Hepatocyte (in vitro differentiated cells): ENCODE data around the gene DCBLD1. TPM values are rescaled to one million over a fixed set of nuclear protein-coding genes. Genes with fewer than 3 reads are reported as not detected.
A peak's percentile ranks its signal among the peaks of the same experiment; 100 is the strongest.

ENCODE experiments used
- DNase-seq: peaks from one replicate; pipeline ENCODE4 v3.0.0-alpha.2; 2016; ENCODE audit warnings: low spot score
- H2AFZ ChIP-seq: fragments of 200-600 bp; sonication (generic); 2 replicates; pipeline ENCODE4 v1.6.0; 2016; ENCODE audit warnings: antibody characterized with exemption, mild to moderate bottlenecking
- H3K27ac ChIP-seq: fragments of 200-600 bp; sonication (generic); 2 replicates; pipeline ENCODE4 v1.5.1; 2016; ENCODE audit warnings: mild to moderate bottlenecking
- H3K27me3 ChIP-seq: fragments of 200-600 bp; sonication (generic); 2 replicates; pipeline ENCODE4 v1.6.1; 2016
- H3K36me3 ChIP-seq: fragments of 200-600 bp; sonication (generic); replicated peaks from 2 replicates; pipeline ENCODE4 v1.5.1; 2016; ENCODE audit warnings: low read depth; ENCODE audit not compliant: insufficient read depth
- H3K4me1 ChIP-seq: fragments of 200-600 bp; sonication (generic); 2 replicates; pipeline ENCODE4 v1.5.1; 2016; ENCODE audit warnings: mild to moderate bottlenecking, moderate library complexity; ENCODE audit not compliant: insufficient read depth
- H3K4me2 ChIP-seq: fragments of 200-600 bp; sonication (generic); 2 replicates; pipeline ENCODE4 v1.6.0; 2016
- H3K4me3 ChIP-seq: fragments of 200-600 bp; sonication (generic); 2 replicates; pipeline ENCODE4 v1.5.1; 2016; ENCODE audit warnings: mild to moderate bottlenecking
- H3K79me2 ChIP-seq: fragments of 200-600 bp; sonication (generic); 2 replicates; pipeline ENCODE4 v1.6.0; 2017; ENCODE audit warnings: mild to moderate bottlenecking
- H3K9me2 ChIP-seq: fragments of 200-600 bp; sonication (generic); replicated peaks from 2 replicates; pipeline ENCODE4 v1.6.0; 2017; ENCODE audit warnings: mild to moderate bottlenecking; ENCODE audit not compliant: insufficient read depth
- H3K9me3 ChIP-seq: fragments of 200-600 bp; sonication (generic); 2 replicates; pipeline ENCODE4 v1.5.1; 2016; ENCODE audit warnings: low read depth, mild to moderate bottlenecking
- H4K20me1 ChIP-seq: fragments of 200-600 bp; sonication (generic); 2 replicates; pipeline ENCODE4 v1.6.0; 2016; ENCODE audit warnings: mild to moderate bottlenecking; ENCODE audit not compliant: insufficient read depth, poor library complexity, severe bottlenecking
- CTCF ChIP-seq: fragments of 200-600 bp; sonication (generic); IDR thresholded peaks from 2 replicates; pipeline ENCODE4 v1.5.1; 2016; ENCODE audit warnings: antibody characterized with exemption, mild to moderate bottlenecking; ENCODE audit not compliant: poor library complexity
- EZH2 ChIP-seq: fragments of 200-600 bp; sonication (generic); IDR thresholded peaks from 2 replicates; pipeline ENCODE4 v1.6.1; 2016; ENCODE audit warnings: antibody characterized with exemption, mild to moderate bottlenecking, borderline replicate concordance
- EZH2phosphoT487 ChIP-seq: fragments of 200-600 bp; sonication (generic); IDR thresholded peaks from one replicate; pipeline ENCODE4 v1.6.1; 2018; ENCODE audit warnings: antibody characterized with exemption, mild to moderate bottlenecking, low read depth, moderate library complexity; ENCODE audit not compliant: unreplicated experiment, severe bottlenecking
- WGBS: methylation state at CpG from one replicate; pipeline ENCODE4 v1.1.6; 2016; ENCODE audit warnings: low lambda C conversion rate; ENCODE audit errors: missing lambda C conversion rate; 5-methylcytosine and 5-hydroxymethylcytosine counted together
- polyA plus RNA-seq: library from polyadenylated mRNA; unstranded; fragments of >200 nt; fragmentation: Nextera tagmentation; extraction: Ambion mirVana; gene quantifications from 2 replicates; pipeline ENCODE4 v1.2.1, GENCODE V29; 2016
- total RNA-seq: library from RNA; depleted of rRNA; stranded (reverse); fragments of >200 nt; gene quantifications from 2 replicates; pipeline ENCODE4 v1.2.3, GENCODE V29; 2014

DCBLD1 gene
- total and polyA plus RNA-seq, 2 experiments from 2014 or later = 18.9 to 23.8 TPM

- Histone ChIP-seq H2AFZ (peak overlapping the region; percentile 66), H4K20me1 (no peaks in the 10 kb centered on the region), H3K27ac (peak overlapping the region; percentile 94), H3K79me2 (peaks cover 26% of the 10 kb centered on the region), H3K4me3 (peak overlapping the region; percentile 93), H3K4me2 (peak overlapping the region; percentile 93), H3K9me2 (no peaks in the 10 kb centered on the region), H3K4me1 (peaks cover 8% of the 10 kb centered on the region), H3K27me3 (no peaks in the 10 kb centered on the region), H3K36me3 (no peaks in the 10 kb centered on the region), H3K9me3 (no peaks in the 10 kb centered on the region)
- DNase-seq = peak; percentile 47
- TF ChIP-seq EZH2phosphoT487 = no peak
- TF ChIP-seq EZH2 = no peak
- no peak for TF ChIP-seq CTCF
- 26% methylated on average over 22 of the region's 22 CpGs for WGBS
These were observed 1.1 kb upstream of the DCBLD1 start for GRCh38 chr6:117481278-117481925.

GRCh38 chr6:117481926-117482239 lies 591 bp upstream of the DCBLD1 start:
- Histone ChIP-seq H3K4me1 (peaks cover 8% of the 10 kb centered on the region), H3K27ac (peak overlapping the region; percentile 94), H3K4me2 (peak overlapping the region; percentile 93), H3K9me3 (no peaks in the 10 kb centered on the region), H3K4me3 (peak overlapping the region; percentile 93), H4K20me1 (no peaks in the 10 kb centered on the region), H2AFZ (peak overlapping the region; percentile 66), H3K27me3 (no peaks in the 10 kb centered on the region), H3K36me3 (no peaks in the 10 kb centered on the region), H3K79me2 (peaks cover 31% of the 10 kb centered on the region), H3K9me2 (no peaks in the 10 kb centered on the region)
- TF ChIP-seq EZH2 = no peak
- TF ChIP-seq CTCF = no peak
- TF ChIP-seq EZH2phosphoT487 = no peak
- no peak for DNase-seq
- 33% methylated on average over 2 of the region's 2 CpGs for WGBS

GRCh38 chr6:117483004-117483644 lies 650 bp downstream of the DCBLD1 start:
- peak overlapping the region; percentile 93 for H3K4me3 ChIP-seq
- peaks cover 8% of the 10 kb centered on the region for H3K4me1 ChIP-seq
- no peaks in the 10 kb centered on the region for H4K20me1 ChIP-seq
- no peaks in the 10 kb centered on the region for H3K27me3 ChIP-seq
- H3K27ac ChIP-seq = peak overlapping the region; percentile 94
- H3K36me3 ChIP-seq = no peaks in the 10 kb centered on the region
- H3K9me3 ChIP-seq = no peaks in the 10 kb centered on the region
- peak; percentile 79 for DNase-seq
- peak overlapping the region; percentile 93 for H3K4me2 ChIP-seq
- H3K9me2 ChIP-seq = no peaks in the 10 kb centered on the region
- 0% methylated on average over 32 of the region's 46 CpGs for WGBS
- TF ChIP-seq CTCF (no peak), EZH2phosphoT487 (no peak), EZH2 (no peak)
- H3K79me2 ChIP-seq = peaks cover 43% of the 10 kb centered on the region
- peak overlapping the region; percentile 96 for H2AFZ ChIP-seq
